SK-N-MC (cell line): ENCODE measurements around the gene MAP1B.

Experiments used
- EZH2 ChIP-seq: fragments of 200-600 bp; sonication (generic); IDR thresholded peaks from one replicate; pipeline ENCODE4 v1.6.1; 2017; ENCODE audit warnings: antibody characterized with exemption
- FOXP2 ChIP-seq: optimal IDR thresholded peaks from 2 replicates; pipeline ENCODE3; 2011; ENCODE audit warnings: mild to moderate bottlenecking, moderate library complexity; ENCODE audit not compliant: insufficient read depth; ENCODE audit errors: extremely low read length, control extremely low read depth
- POLR2AphosphoS5 ChIP-seq: IDR thresholded peaks from 2 replicates; pipeline ENCODE4 v1.6.1; 2012; ENCODE audit warnings: mild to moderate bottlenecking, low read depth, low read length, borderline replicate concordance

GRCh38 chr5:72252574-72253155, 145.4 kb downstream of the MAP1B start:
- TF ChIP-seq EZH2 (no peak), POLR2AphosphoS5 (no peak), FOXP2 (no peak)
